ENCODE results near the gene NDUFB10.

GRCh38 chr16:2007081-2007836 lies 47.9 kb downstream of the NDUFB10 start:
- TF ChIP-seq CTCF (conservative IDR thresholded peaks at IDR 0.05; ENCODE audit: low read depth in 2 of 2) (no peak), EZH2phosphoT487 (IDR thresholded peaks at IDR 0.05; ENCODE audit: unreplicated experiment) (no peak), POLR2AphosphoS5 (IDR thresholded peaks at IDR 0.05; ENCODE audit: low read depth) (no peak), EZH2 (IDR thresholded peaks at IDR 0.05; ENCODE audit: low read depth, unreplicated experiment) (no peak), JUNB (IDR thresholded peaks at IDR 0.05; ENCODE audit: unreplicated experiment) (no peak), CREB1 (CRISPR knock-in tag; IDR thresholded peaks at IDR 0.05; ENCODE audit: low read depth) (no peak), STAT1 (IDR thresholded peaks at IDR 0.05; ENCODE audit: unreplicated experiment) (no peak), ETS1 (IDR thresholded peaks at IDR 0.05) (no peak)
